HPDE6-E6E7 (cell line): ENCODE measurements around the gene DEFB129.
"Not testable (repeated sequence)": the region's sequence is repeated elsewhere in the genome, so short reads cannot be mapped to it uniquely, and the experiment has no call there.

Source experiments
- DNase-seq: peaks from one replicate; pipeline ENCODE4 v3.0.0; 2011; ENCODE audit warnings: missing footprints; ENCODE audit errors: extremely low spot score

DEFB129 gene

GRCh38 chr20:253447-253846 lies 26.4 kb downstream of the DEFB129 start:
- not testable (repeated sequence) for DNase-seq

GRCh38 chr20:257419-257818 lies 30.4 kb downstream of the DEFB129 start, which contains the start of gene DEFB132:
DEFB132 (plus strand) TSS chr20:257724; CDS start chr20:257779, 55 bp downstream.
- no peak for DNase-seq

- DNase-seq: no peak
These were observed 31.3 kb downstream of the DEFB129 start for GRCh38 chr20:258269-258858.

GRCh38 chr20:258963-259362 lies 31.9 kb downstream of the DEFB129 start:
- peak; percentile 37 for DNase-seq

GRCh38 chr20:259981-260380 lies 32.9 kb downstream of the DEFB129 start:
- DNase-seq: no peak

- DNase-seq: no peak
These were observed 36.6 kb downstream of the DEFB129 start for GRCh38 chr20:263701-264100.

GRCh38 chr20:266596-267562 lies 39.8 kb downstream of the DEFB129 start:
- peak; percentile 90 for DNase-seq

GRCh38 chr20:270517-270916 lies 43.5 kb downstream of the DEFB129 start:
- DNase-seq: no peak

GRCh38 chr20:271069-271468 lies 44.0 kb downstream of the DEFB129 start:
- no peak for DNase-seq

GRCh38 chr20:271528-271927 lies 44.5 kb downstream of the DEFB129 start:
- no peak for DNase-seq

GRCh38 chr20:272718-273117 lies 45.7 kb downstream of the DEFB129 start:
- no peak for DNase-seq

- DNase-seq: no peak
These were observed 46.8 kb downstream of the DEFB129 start for GRCh38 chr20:273884-274283.

- DNase-seq: no peak
These were observed 48.7 kb downstream of the DEFB129 start for GRCh38 chr20:275791-276190.

- no peak for DNase-seq
These were observed 49.8 kb downstream of the DEFB129 start for GRCh38 chr20:276620-277495.

- no peak for DNase-seq
These were observed 50.4 kb downstream of the DEFB129 start for GRCh38 chr20:277496-277781.

- DNase-seq: no peak
These were observed 51.1 kb downstream of the DEFB129 start for GRCh38 chr20:278181-278580.

- no peak for DNase-seq
These were observed 51.8 kb downstream of the DEFB129 start for GRCh38 chr20:278607-279571.
